Hepatocyte (in vitro differentiated cells): ENCODE data around the gene DHX15. TPM values are rescaled to one million over a fixed set of nuclear protein-coding genes. Genes with fewer than 3 reads are reported as not detected.

Source experiments
- DNase-seq: peaks from one replicate; pipeline ENCODE4 v3.0.0-alpha.2; 2016; ENCODE audit warnings: low spot score
- H2AFZ ChIP-seq: fragments of 200-600 bp; sonication (generic); 2 replicates; pipeline ENCODE4 v1.6.0; 2016; ENCODE audit warnings: antibody characterized with exemption, mild to moderate bottlenecking
- H3K27ac ChIP-seq: fragments of 200-600 bp; sonication (generic); 2 replicates; pipeline ENCODE4 v1.5.1; 2016; ENCODE audit warnings: mild to moderate bottlenecking
- H3K27me3 ChIP-seq: fragments of 200-600 bp; sonication (generic); 2 replicates; pipeline ENCODE4 v1.6.1; 2016
- H3K36me3 ChIP-seq: fragments of 200-600 bp; sonication (generic); replicated peaks from 2 replicates; pipeline ENCODE4 v1.5.1; 2016; ENCODE audit warnings: low read depth; ENCODE audit not compliant: insufficient read depth
- H3K4me1 ChIP-seq: fragments of 200-600 bp; sonication (generic); 2 replicates; pipeline ENCODE4 v1.5.1; 2016; ENCODE audit warnings: mild to moderate bottlenecking, moderate library complexity; ENCODE audit not compliant: insufficient read depth
- H3K4me2 ChIP-seq: fragments of 200-600 bp; sonication (generic); 2 replicates; pipeline ENCODE4 v1.6.0; 2016
- H3K4me3 ChIP-seq: fragments of 200-600 bp; sonication (generic); 2 replicates; pipeline ENCODE4 v1.5.1; 2016; ENCODE audit warnings: mild to moderate bottlenecking
- H3K79me2 ChIP-seq: fragments of 200-600 bp; sonication (generic); 2 replicates; pipeline ENCODE4 v1.6.0; 2017; ENCODE audit warnings: mild to moderate bottlenecking
- H3K9me2 ChIP-seq: fragments of 200-600 bp; sonication (generic); replicated peaks from 2 replicates; pipeline ENCODE4 v1.6.0; 2017; ENCODE audit warnings: mild to moderate bottlenecking; ENCODE audit not compliant: insufficient read depth
- H3K9me3 ChIP-seq: fragments of 200-600 bp; sonication (generic); 2 replicates; pipeline ENCODE4 v1.5.1; 2016; ENCODE audit warnings: low read depth, mild to moderate bottlenecking
- H4K20me1 ChIP-seq: fragments of 200-600 bp; sonication (generic); 2 replicates; pipeline ENCODE4 v1.6.0; 2016; ENCODE audit warnings: mild to moderate bottlenecking; ENCODE audit not compliant: insufficient read depth, poor library complexity, severe bottlenecking
- CTCF ChIP-seq: fragments of 200-600 bp; sonication (generic); IDR thresholded peaks from 2 replicates; pipeline ENCODE4 v1.5.1; 2016; ENCODE audit warnings: antibody characterized with exemption, mild to moderate bottlenecking; ENCODE audit not compliant: poor library complexity
- EZH2 ChIP-seq: fragments of 200-600 bp; sonication (generic); IDR thresholded peaks from 2 replicates; pipeline ENCODE4 v1.6.1; 2016; ENCODE audit warnings: antibody characterized with exemption, mild to moderate bottlenecking, borderline replicate concordance
- EZH2phosphoT487 ChIP-seq: fragments of 200-600 bp; sonication (generic); IDR thresholded peaks from one replicate; pipeline ENCODE4 v1.6.1; 2018; ENCODE audit warnings: antibody characterized with exemption, mild to moderate bottlenecking, low read depth, moderate library complexity; ENCODE audit not compliant: unreplicated experiment, severe bottlenecking
- WGBS: methylation state at CpG from one replicate; pipeline ENCODE4 v1.1.6; 2016; ENCODE audit warnings: low lambda C conversion rate; ENCODE audit errors: missing lambda C conversion rate; 5-methylcytosine and 5-hydroxymethylcytosine counted together
- polyA plus RNA-seq: library from polyadenylated mRNA; unstranded; fragments of >200 nt; fragmentation: Nextera tagmentation; extraction: Ambion mirVana; gene quantifications from 2 replicates; pipeline ENCODE4 v1.2.1, GENCODE V29; 2016
- total RNA-seq: library from RNA; depleted of rRNA; stranded (reverse); fragments of >200 nt; gene quantifications from 2 replicates; pipeline ENCODE4 v1.2.3, GENCODE V29; 2014

Gene DHX15
- total and polyA plus RNA-seq, 2 experiments from 2014 or later = 88.4 to 188 TPM

DNA sequence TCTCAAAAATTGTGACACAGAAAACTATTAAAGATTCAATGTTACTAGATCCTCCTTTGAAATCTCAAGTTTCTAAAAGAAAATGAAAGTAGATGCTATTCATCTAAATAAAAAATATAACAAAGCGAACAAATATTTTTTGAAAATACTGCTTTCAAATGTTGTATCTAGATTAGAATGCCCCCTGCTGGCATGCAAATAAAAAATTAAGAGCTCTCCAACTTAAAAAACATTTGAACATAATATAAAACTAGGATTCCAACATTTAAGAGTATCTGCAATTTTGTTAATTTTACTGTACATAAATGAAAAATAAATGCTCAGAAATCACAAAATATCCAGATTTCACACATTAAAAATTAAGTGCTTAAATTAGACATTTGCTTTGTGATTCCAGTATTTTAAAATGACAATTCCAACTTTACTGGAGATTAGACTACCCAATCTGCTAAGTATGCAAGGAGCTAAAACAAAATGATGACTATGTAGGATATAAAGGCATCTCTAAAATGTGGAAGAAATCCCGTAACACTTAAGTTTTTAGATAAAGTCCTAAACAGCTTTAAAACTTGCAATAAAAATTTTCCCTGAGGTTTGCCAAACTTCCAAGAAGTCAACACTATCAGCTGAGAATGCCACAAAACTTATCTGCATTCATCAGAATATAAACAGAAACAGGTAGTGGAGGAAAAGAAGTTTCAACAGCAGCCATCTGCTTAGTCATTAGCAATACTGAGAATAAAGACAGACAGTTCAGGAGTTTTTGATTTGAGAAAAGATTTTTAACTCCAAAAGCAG lies 32.7 kb downstream of the DHX15 start:
- no peaks in the 10 kb centered on the region for H3K9me3 ChIP-seq
- H3K27ac ChIP-seq = no peak overlapping the region
- peak; percentile 6 for DNase-seq
- TF ChIP-seq EZH2 = no peak
- no peak for TF ChIP-seq EZH2phosphoT487
- peak; percentile 54 for TF ChIP-seq CTCF
- H2AFZ ChIP-seq = no peak overlapping the region
- H3K4me1 ChIP-seq = peaks cover 9% of the 10 kb centered on the region
- no peak overlapping the region for H3K4me2 ChIP-seq
- no peaks in the 10 kb centered on the region for H3K36me3 ChIP-seq
- peaks cover 67% of the 10 kb centered on the region for H4K20me1 ChIP-seq
- no peak overlapping the region for H3K4me3 ChIP-seq
- 80% methylated on average over 2 of the region's 2 CpGs for WGBS
- H3K79me2 ChIP-seq = peaks cover 88% of the 10 kb centered on the region
- H3K27me3 ChIP-seq = no peaks in the 10 kb centered on the region
- H3K9me2 ChIP-seq = no peaks in the 10 kb centered on the region

- peaks cover 8% of the 10 kb centered on the region for H3K4me1 ChIP-seq
- no peaks in the 10 kb centered on the region for H3K9me2 ChIP-seq
- DNase-seq = no peak
- no peak for TF ChIP-seq EZH2phosphoT487
- TF ChIP-seq EZH2 = no peak
- no peak for TF ChIP-seq CTCF
- H2AFZ ChIP-seq = no peak overlapping the region
- no peaks in the 10 kb centered on the region for H3K36me3 ChIP-seq
- no peak overlapping the region for H3K4me3 ChIP-seq
- peaks cover 69% of the 10 kb centered on the region for H4K20me1 ChIP-seq
- no peak overlapping the region for H3K4me2 ChIP-seq
- H3K9me3 ChIP-seq = no peaks in the 10 kb centered on the region
- peaks cover 87% of the 10 kb centered on the region for H3K79me2 ChIP-seq
- no peak overlapping the region for H3K27ac ChIP-seq
- 78% methylated on average over 6 of the region's 6 CpGs for WGBS
- H3K27me3 ChIP-seq = no peaks in the 10 kb centered on the region
Observed at GRCh38 chr4:24550441-24551175, 33.7 kb downstream of the DHX15 start.

DNA sequence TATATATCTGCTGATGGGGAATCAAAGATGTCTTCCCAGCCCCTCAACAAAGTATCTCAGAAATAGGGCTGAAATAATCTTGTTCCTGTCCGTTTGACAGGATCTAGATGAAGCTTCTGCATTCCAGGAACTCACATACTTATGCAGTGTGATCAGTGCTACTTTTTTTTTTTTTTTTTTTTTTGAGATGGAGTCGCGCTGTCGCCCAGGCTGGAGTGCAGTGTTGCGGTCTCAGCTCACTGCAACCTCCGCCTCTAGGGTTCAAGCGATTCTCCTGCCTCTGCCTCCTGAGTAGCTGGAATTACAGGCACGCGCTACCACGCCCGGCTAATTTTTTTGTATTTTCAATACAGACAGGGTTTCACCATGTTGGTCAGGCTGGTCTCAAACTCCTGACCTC lies 36.4 kb downstream of the DHX15 start:
- H3K79me2 ChIP-seq = peaks cover 87% of the 10 kb centered on the region
- no peak overlapping the region for H3K4me2 ChIP-seq
- no peaks in the 10 kb centered on the region for H3K9me2 ChIP-seq
- TF ChIP-seq EZH2 (no peak), CTCF (no peak), EZH2phosphoT487 (no peak)
- no peaks in the 10 kb centered on the region for H3K9me3 ChIP-seq
- no peak overlapping the region for H3K27ac ChIP-seq
- H3K36me3 ChIP-seq = no peaks in the 10 kb centered on the region
- peaks cover 73% of the 10 kb centered on the region for H4K20me1 ChIP-seq
- no peak overlapping the region for H2AFZ ChIP-seq
- 96% methylated on average over 11 of the region's 11 CpGs for WGBS
- H3K4me3 ChIP-seq = no peak overlapping the region
- DNase-seq = no peak
- H3K4me1 ChIP-seq = peaks cover 8% of the 10 kb centered on the region
- no peaks in the 10 kb centered on the region for H3K27me3 ChIP-seq
